Measurements from ENCODE around the gene RFWD3. TPM values are rescaled to one million over a fixed set of nuclear protein-coding genes. Genes with fewer than 3 reads are reported as not detected.

RFWD3 gene
- total RNA-seq, 6 experiments from 2014 or later, result 5.4 to 10.3 (median 7.3) TPM

DNA sequence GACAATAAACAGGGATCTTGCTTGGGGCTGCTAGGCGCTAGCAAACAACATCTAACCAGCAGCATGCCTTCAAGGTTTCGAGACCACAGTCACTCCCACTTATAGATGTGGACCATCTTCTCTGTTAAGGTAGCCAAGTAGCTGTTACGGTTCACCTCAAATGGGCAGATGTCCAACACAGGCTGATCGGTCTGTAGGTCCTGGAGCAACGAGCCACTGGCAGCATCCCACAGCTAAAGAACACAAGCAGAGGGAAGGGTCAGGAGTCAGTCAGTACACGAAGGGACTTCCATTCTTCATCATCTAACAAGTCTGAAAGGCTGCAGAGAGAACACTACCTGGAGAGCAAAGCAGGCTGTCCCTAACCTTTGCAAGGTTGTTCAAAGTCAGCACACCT is 42.8 kb downstream of the RFWD3 start:
- intact Hi-C loops (cut with DNase I), result loop anchor here in 1 of 2 donors (10.0 kb wide), 1 partner anchor 169 kb away; no protein-coding TSS in a partner anchor
- no peak for DNase-seq

DNA sequence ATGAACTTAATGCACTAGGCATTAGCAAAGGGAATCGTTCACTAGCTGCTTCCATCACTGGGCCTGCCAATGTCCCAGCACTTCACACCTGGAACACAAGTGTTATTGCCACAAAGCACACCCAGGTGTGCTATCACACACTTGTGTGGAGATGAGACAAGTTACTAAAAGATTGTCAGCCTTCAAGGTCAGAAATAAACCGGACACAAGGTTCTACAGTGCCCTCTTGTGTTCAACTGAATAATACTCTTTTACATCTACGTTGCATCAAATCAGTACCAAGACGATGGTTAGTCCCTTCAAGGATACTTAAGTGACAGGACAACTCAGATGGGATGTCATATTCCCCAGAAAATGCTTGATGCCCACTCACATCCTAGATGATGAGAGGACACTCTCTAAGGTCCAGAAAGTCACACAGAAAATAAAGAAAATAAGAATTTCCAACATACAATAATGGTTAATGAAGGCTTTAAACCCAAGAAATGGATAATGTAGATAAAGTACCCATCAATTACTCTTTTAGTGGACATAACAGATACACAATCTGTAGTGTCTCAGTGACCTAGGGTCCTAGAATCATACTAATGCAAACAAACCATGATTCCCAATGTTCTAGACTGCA is 43.4 kb downstream of the RFWD3 start:
- H3K27me3 ChIP-seq, result no peaks in the 10 kb centered on the region
- intact Hi-C loops (cut with DNase I), result loop anchor here in 1 of 2 donors (10.0 kb wide), 1 partner anchor 169 kb away; no protein-coding TSS in a partner anchor
- H3K4me1 ChIP-seq, result peaks cover 0 to 39% (median 13%) of the 10 kb centered on the region in 4 donors
- H3K27ac ChIP-seq, result no peak overlapping the region
- TF ChIP-seq, protein P1, sequence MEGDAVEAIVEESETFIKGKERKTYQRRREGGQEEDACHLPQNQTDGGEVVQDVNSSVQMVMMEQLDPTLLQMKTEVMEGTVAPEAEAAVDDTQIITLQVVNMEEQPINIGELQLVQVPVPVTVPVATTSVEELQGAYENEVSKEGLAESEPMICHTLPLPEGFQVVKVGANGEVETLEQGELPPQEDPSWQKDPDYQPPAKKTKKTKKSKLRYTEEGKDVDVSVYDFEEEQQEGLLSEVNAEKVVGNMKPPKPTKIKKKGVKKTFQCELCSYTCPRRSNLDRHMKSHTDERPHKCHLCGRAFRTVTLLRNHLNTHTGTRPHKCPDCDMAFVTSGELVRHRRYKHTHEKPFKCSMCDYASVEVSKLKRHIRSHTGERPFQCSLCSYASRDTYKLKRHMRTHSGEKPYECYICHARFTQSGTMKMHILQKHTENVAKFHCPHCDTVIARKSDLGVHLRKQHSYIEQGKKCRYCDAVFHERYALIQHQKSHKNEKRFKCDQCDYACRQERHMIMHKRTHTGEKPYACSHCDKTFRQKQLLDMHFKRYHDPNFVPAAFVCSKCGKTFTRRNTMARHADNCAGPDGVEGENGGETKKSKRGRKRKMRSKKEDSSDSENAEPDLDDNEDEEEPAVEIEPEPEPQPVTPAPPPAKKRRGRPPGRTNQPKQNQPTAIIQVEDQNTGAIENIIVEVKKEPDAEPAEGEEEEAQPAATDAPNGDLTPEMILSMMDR (IDR thresholded peaks at IDR 0.05), result peak; percentile 56 to 69 (median 63)
- no peak for TF ChIP-seq POLR2A (IDR thresholded peaks at IDR 0.05)
- peaks cover 0 to 17% (median 2%) of the 10 kb centered on the region in 4 donors for H3K36me3 ChIP-seq
- 25% methylated on average over 4 of the region's 4 CpGs for WGBS (ENCODE audit: insufficient coverage, low coverage, low lambda C conversion rate, missing lambda C conversion rate)
- ATAC-seq, result peak; percentile 23 to 34 (median 28)
- no peak for DNase-seq
- no peak overlapping the region for H3K4me3 ChIP-seq
- H3K9me3 ChIP-seq, result no peaks in the 10 kb centered on the region

More for the DNA sequence above, 42.8 kb downstream of the RFWD3 start:
- Histone ChIP-seq H3K9me3 (no peaks in the 10 kb centered on the region), H3K27ac (no peak overlapping the region), H3K4me1 (peaks cover 0 to 44% (median 14%) of the 10 kb centered on the region in 4 donors), H3K4me3 (no peak overlapping the region), H3K36me3 (peaks cover 0 to 17% (median 2%) of the 10 kb centered on the region in 4 donors), H3K27me3 (no peaks in the 10 kb centered on the region)
- TF ChIP-seq POLR2A (IDR thresholded peaks at IDR 0.05), result no peak
- TF ChIP-seq, protein P1 (IDR thresholded peaks at IDR 0.05), result no peak
- ATAC-seq, result no peak
- 49% methylated on average over 6 of the region's 6 CpGs for WGBS (ENCODE audit: insufficient coverage, low coverage, low lambda C conversion rate, missing lambda C conversion rate)

DNA sequence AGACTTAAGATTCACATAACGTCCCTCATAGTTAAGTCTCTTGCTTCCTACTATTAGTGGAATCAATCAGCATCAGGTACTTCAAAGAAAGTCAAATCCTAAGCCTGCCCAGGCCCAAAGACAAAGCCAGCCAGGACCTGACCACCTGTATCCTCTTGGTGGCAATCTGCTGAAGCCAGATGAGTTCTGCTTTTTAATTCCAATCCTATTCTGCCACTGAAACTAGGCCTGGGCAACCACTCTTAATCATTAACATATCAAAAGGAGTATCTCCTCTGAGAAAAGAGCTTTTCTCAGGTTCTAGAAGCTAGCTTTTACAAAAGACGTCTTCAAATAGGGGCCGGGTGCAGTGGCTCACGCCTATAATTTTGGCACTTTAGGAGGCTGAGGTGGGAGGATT is 44.7 kb downstream of the RFWD3 start:
- DNase-seq (no peak), ATAC-seq (no peak)
- intact Hi-C loops (cut with DNase I), result loop anchor here in 1 of 2 donors (10.0 kb wide), 1 partner anchor 167 kb away; no protein-coding TSS in a partner anchor
- WGBS (ENCODE audit: insufficient coverage, low coverage, low lambda C conversion rate, missing lambda C conversion rate), result 100% methylated on average over 1 of the region's 4 CpGs
- TF ChIP-seq POLR2A (IDR thresholded peaks at IDR 0.05), result no peak
- TF ChIP-seq, protein P1 (IDR thresholded peaks at IDR 0.05), result no peak
- peaks cover 0 to 25% (median 6%) of the 10 kb centered on the region in 4 donors for H3K4me1 ChIP-seq
- no peaks in the 10 kb centered on the region for H3K27me3 ChIP-seq
- no peak overlapping the region for H3K27ac ChIP-seq
- H3K4me3 ChIP-seq, result no peak overlapping the region
- no peaks in the 10 kb centered on the region for H3K9me3 ChIP-seq
- H3K36me3 ChIP-seq, result peaks cover 0 to 17% (median 2%) of the 10 kb centered on the region in 4 donors

DNA sequence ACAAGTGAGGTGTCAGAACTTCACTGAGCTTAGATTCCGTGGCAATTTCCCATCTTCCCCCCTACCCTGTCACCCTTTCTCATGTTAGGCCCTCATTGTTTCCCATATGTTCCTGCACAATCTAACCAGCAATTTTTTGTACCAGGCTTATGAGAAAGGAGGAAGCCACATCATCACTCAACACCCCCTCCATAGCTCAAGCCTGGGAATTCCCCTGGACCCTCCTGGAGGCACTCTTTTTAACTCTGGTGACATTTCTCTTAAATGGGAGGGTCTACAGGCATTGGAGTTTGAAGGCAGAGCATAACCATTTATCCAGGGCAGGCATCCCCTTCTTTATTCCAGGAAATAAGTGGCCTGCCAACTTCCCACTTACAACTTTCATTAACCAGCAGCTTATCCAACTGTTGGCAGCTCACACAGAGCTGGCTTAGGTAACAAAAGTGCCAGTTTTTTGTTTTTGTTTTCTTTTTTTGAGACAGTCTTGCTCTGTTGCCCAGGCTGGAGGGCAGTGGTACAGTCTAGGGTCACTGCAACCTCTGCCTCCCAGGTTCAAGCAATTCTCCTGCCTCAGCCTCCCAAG is 49.4 kb downstream of the RFWD3 start:
- intact Hi-C loops (cut with DNase I), result no loop called here
- H3K9me3 ChIP-seq, result no peaks in the 10 kb centered on the region
- ATAC-seq (peak in 1 of 4 donors; percentile 55), DNase-seq (no peak)
- H3K27ac ChIP-seq, result no peak overlapping the region
- no peak for TF ChIP-seq POLR2A (IDR thresholded peaks at IDR 0.05)
- TF ChIP-seq, protein P1 (IDR thresholded peaks at IDR 0.05), result no peak
- H3K4me1 ChIP-seq, result no peaks in the 10 kb centered on the region
- WGBS (ENCODE audit: insufficient coverage, low coverage, low lambda C conversion rate, missing lambda C conversion rate), result 80% methylated on average over 1 of the region's 1 CpG
- H3K36me3 ChIP-seq, result peaks cover 0 to 6% (median 0%) of the 10 kb centered on the region in 4 donors
- H3K27me3 ChIP-seq, result no peaks in the 10 kb centered on the region
- H3K4me3 ChIP-seq, result no peak overlapping the region

Data from right lobe of liver (tissue), 6 donors.